HG02642 (cell line): ENCODE measurements around the gene CDH23.

Experiments used
- ATAC-seq: cut with Tn5 transposase; IDR thresholded peaks from one replicate; pipeline ENCODE4 v1.9.1; 2021; ENCODE audit warnings: mild to moderate bottlenecking; ENCODE audit not compliant: unreplicated experiment, poor library complexity

CDH23 gene

DNA sequence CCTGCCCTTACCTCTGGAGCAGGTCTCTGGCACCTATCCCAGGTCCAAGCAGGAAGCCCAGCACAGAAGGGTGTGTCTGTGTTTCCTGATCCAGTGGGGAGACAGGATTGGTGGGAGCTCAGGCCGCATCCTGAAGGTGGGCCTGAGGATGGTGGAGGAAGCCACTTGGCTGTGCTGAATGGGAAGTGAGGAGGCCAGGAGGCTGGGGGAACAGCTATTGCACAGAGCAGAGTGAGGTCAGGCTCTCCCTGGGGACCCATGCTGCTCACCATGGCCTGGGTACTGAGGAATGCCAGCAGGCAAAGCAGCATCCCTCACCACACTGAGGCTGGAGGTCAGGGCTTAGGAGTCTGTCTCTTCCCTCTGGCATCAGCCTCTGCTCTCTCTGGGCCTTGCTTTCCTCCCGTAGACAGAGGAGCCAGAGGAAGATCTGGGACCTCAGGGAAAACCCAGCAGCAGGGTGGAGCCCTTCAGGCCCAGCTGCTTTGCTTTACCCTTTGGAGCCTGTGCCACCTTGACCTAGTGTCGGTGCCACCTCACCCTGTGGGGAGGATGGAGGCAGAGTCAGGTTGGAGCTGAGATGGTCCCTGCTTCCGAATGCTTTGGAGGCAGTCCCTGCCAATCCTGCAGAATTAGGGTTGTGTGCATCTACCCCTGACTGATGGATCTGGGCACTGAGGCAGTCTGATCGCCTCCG lies 39.0 kb downstream of the CDH23 start:
- ATAC-seq: no peak

GRCh38 chr10:71436268-71437125 lies 39.8 kb downstream of the CDH23 start:
- ATAC-seq: no peak

GRCh38 chr10:71437537-71438092 lies 40.9 kb downstream of the CDH23 start:
- ATAC-seq: no peak

DNA sequence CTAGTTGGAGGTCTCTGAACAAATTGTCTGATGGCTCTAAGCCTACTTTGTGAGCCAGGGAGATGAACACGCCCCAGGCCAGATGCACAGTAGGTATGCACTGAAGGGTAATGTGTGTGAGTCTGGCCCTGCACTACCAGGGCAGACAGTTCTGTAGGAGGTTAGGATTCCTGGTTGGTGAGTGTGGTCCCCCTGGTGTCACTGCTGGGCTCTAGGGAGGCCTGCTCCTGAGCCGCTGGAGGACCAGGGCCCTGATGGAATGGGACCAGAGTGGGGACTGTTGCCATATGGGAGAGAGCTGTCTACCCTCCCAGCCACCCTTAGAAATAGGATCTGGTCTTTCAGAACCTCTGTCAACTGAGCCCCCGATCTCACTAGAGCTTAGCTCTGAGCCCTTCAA lies 42.0 kb downstream of the CDH23 start:
- no peak for ATAC-seq

DNA sequence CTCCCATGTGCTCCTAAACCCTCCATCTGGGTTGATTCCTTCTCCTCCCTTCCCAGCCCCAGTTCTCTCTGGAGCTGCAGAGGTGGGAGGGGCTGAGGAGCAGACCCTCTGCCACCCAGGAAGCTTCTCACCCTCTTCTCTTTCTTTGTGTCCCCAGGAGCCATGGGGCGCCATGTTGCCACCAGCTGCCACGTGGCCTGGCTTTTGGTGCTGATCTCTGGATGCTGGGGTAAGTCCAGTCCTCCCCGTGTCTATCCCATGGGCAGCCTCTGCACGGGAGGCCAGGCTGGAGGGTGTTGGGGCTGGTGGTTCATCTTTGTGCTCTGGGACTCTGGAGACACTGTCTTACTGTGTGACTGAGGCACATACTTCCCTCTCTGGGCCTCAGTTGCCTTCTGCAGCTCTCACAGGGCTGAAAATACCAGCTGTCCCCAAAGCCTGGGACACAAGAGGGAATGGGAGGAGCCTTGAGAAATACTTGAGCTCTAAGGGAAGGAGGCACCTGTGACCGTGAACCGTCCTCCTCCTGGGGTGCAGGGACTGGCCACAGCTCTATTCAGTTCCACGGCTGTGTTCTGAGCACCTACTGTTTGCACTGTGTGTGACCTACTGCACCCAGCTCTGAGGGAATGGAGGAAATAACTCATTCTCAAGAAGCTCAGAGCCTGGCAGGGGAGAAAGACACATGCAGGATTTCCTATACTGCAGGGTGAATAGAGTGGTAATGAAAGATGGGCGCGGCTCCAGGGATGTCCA lies 43.1 kb downstream of the CDH23 start:
- ATAC-seq: no peak

DNA sequence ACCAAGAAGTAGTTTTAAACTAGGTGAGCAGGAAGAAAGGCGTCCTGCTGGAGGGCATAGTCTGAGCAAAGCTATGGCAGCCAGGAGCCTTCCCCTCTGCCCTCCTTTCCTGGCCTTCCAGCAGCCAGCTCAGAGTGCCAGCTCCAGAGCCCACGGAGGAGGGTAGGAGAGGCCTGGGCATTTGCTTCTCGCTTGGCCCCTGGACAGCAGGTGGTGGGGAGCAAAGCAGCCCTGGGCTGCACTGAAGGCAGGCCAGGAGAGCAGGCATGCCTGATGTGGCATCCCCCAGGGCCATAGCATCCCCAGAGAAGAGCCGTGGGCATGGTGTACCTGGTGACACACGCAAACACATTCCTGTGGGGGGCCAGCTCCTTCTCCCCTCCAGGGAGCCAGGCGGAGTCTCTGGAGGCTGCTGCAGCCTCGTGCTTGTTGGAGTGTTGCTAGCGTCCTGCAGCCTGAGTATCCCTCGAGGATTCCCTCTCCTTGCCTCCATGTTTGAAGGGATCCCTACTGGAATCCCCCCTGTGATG lies 43.9 kb downstream of the CDH23 start:
- ATAC-seq: no peak

GRCh38 chr10:71442000-71442399 lies 45.3 kb downstream of the CDH23 start:
- no peak for ATAC-seq

DNA sequence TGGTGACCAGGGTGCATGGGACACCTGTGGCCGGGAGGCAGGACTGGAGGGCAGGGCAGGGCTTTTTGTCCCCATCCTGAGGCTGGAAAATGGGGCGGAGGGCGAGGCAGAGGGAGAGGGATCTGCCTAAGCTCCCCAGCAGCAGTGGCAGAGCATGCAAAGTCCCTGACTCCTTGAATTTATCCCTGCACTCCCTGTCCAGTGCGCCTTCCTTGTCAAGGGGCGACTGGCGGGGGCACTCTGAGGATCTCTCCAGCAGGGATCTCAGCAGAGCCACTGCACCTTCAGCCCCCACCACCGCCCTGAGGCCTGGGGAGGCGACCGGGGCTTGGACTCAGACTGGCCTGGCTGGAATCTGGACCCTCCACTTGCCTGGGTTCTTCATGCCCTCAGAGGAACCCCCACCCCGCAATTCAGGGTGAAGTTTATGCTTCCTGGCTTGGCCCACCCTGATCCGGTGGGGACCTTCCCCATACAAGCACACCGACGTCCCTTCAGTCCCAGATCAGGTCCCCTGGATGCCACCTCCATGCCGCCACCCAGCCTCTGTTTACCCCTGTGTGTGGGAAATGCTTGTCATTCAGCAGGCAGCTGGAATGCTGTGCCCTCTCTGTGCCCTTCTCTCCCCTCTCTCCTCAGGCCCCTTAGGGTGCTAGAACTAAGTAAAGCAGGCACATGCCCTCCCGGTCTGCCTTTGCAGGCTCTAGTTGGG lies 46.3 kb downstream of the CDH23 start:
- no peak for ATAC-seq

- no peak for ATAC-seq
Measured at GRCh38 chr10:71443676-71444075, 47.0 kb downstream of the CDH23 start.

DNA sequence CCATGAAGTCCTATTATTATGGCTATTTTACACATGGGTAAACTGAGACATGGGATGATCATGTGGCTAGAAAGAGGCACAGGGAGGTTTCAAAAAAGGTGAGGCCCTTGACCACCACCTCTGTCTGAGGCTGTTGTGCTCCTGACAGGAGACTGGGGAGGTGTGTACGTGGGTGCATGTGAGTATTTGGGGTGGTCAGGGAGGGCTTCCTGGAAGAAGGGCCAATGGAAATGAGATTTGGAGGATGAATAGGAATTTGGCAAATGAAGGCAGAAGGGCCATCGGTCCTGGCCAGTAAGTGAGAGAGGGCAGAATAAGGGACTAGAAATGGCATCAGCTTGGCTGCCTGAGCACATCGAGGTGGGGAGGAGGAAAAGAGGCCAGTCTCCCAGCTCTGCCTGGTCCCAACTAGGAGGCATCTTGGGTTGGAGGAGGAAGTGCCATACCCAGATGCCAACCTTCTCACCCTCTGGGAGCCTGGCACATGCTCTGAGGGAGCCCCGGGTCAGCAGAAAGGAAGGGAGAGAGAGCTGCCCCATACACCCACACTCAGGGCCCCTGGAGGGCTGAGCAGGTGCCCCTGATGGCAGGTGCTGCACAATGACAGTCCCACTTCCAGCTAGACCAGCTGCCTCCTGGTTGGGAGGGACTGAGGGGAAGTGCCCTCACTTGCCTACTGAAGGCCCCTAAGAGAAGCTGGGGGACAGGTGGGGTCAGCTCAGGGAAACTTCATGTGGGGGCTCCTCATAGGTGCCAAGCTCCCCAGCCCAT lies 47.7 kb downstream of the CDH23 start:
- no peak for ATAC-seq

GRCh38 chr10:71447676-71448075 lies 51.0 kb downstream of the CDH23 start:
- no peak for ATAC-seq

GRCh38 chr10:71448146-71448545 lies 51.4 kb downstream of the CDH23 start:
- ATAC-seq: no peak

- no peak for ATAC-seq
Measured at GRCh38 chr10:71449026-71449425, 52.3 kb downstream of the CDH23 start.

DNA sequence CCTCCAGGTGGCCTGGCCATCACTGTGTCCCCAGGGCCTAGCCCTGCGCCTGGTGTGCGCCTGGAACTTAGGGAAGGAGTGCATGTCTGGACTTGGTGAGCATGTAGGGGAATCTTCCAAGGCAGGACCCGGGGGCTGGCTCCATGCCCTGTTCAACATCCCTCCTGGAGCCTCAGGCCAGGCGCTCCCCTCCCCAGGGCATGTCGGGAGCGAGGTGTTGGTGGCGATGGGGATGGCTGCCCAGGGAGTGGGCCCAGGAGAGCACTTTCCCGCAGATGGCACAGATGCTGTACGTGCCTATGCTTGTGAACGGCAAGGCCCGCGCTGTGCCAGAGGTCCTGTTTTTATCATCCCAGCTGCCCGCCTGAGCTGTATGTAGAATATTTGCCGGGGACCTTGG lies 55.0 kb downstream of the CDH23 start:
- no peak for ATAC-seq

- no peak for ATAC-seq
Measured at GRCh38 chr10:71453186-71453585, 56.5 kb downstream of the CDH23 start.

DNA sequence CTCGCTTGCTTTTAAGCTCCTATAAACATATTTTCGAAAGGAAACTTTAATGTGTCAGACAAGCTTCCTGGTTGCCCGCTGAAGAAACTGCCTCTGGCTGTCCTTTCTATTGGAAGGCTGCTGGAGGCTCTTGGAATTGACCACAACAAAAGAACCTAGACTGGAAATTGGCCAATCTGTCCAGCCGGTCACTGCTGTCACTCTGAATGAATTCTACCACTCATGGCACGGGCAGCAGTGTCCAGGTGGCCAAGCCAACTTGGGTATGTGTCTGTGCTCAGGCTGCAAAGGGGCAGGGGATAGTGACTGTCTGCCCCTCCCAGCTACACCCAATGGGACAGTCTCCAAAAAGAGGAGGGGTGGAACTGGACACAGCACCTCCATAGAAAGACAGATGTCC lies 57.6 kb downstream of the CDH23 start:
- no peak for ATAC-seq

GRCh38 chr10:71455035-71455434 lies 58.3 kb downstream of the CDH23 start:
- ATAC-seq: no peak

- no peak for ATAC-seq
Measured at GRCh38 chr10:71456631-71457030, 59.9 kb downstream of the CDH23 start.

DNA sequence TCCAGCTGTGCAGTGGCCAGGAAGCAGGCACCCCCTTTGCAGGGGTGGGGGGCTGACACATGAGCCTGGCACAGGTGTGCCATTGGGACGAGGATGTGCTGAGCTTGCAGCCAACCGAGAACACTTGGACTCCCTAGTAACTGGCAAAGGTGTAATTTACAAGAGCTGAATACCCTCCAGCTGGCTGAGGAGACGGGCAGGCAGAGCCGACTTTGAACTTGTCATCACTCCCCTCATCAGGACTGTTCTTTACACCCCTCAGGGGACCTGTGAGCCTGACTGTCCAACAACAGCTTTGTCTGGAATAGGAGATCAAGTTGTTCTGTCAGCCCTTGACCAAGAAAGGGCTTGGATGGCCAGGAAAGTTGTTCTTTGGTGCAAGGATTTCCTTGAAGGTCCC lies 61.2 kb downstream of the CDH23 start:
- ATAC-seq: no peak
